HepG2 (cell line): Measurements from ENCODE around the gene HOXD1. TPM values are rescaled to one million over a fixed set of nuclear protein-coding genes. Genes with fewer than 3 reads are reported as not detected.

Experiments used
- FOXK1 ChIP-seq: sonication (generic); formaldehyde crosslinking; IDR thresholded peaks from 2 replicates; pipeline ENCODE4 v1.4.0; 2020; ENCODE audit warnings: low read depth, missing genetic modification reagents, borderline replicate concordance
- GATAD1 ChIP-seq: IDR thresholded peaks from 2 replicates; pipeline ENCODE4 v1.6.1; 2016; ENCODE audit warnings: missing genetic modification reagents, missing compliant biosample characterization
- NCOA5 ChIP-seq: sonication (generic); formaldehyde crosslinking; IDR thresholded peaks from 2 replicates; pipeline ENCODE4 v1.4.0; 2020; ENCODE audit warnings: missing genetic modification reagents
- PAX8 ChIP-seq: sonication (generic); formaldehyde crosslinking; IDR thresholded peaks from 2 replicates; pipeline ENCODE4 v1.8.0; 2022; ENCODE audit warnings: mild to moderate bottlenecking, missing genetic modification reagents, borderline replicate concordance
- SRSF4 ChIP-seq: fragments of 200-400 bp; formaldehyde crosslinking; IDR thresholded peaks from one replicate; pipeline ENCODE4 v1.6.1; 2018; ENCODE audit warnings: mild to moderate bottlenecking, low read depth, low read length, moderate library complexity; ENCODE audit not compliant: poor library complexity, severe bottlenecking
- SRSF9 ChIP-seq: fragments of 200-400 bp; formaldehyde crosslinking; IDR thresholded peaks from 2 replicates; pipeline ENCODE4 v1.6.1; 2018; ENCODE audit warnings: borderline replicate concordance, mild to moderate bottlenecking, low read depth, low read length; ENCODE audit not compliant: insufficient read depth, poor library complexity, severe bottlenecking
- SSRP1 ChIP-seq: IDR thresholded peaks from 2 replicates; pipeline ENCODE4 v1.6.1; 2016; ENCODE audit warnings: control low read depth
- SYNCRIP ChIP-seq: fragments of 200-400 bp; formaldehyde crosslinking; IDR thresholded peaks from 2 replicates; pipeline ENCODE4 v1.6.1; 2018; ENCODE audit warnings: mild to moderate bottlenecking, low read depth, low read length; ENCODE audit not compliant: insufficient read depth
- TBX3 ChIP-seq: fragments of 450-650 bp; IDR thresholded peaks from 2 replicates; pipeline ENCODE4 v1.6.1; 2017; ENCODE audit warnings: antibody characterized with exemption, mild to moderate bottlenecking, inconsistent platforms, borderline replicate concordance
- U2AF1 ChIP-seq: fragments of 200-400 bp; formaldehyde crosslinking; optimal IDR thresholded peaks from 2 replicates; pipeline ENCODE3; 2017; ENCODE audit warnings: mild to moderate bottlenecking, low read depth, low read length
- ZFP90 ChIP-seq: sonication (generic); formaldehyde crosslinking; IDR thresholded peaks from 2 replicates; pipeline ENCODE4 v1.8.0; 2022; ENCODE audit warnings: missing genetic modification reagents, mild to moderate bottlenecking, inconsistent platforms, borderline replicate concordance
- ZNF709 ChIP-seq: sonication (generic); formaldehyde crosslinking; IDR thresholded peaks from 2 replicates; pipeline ENCODE4 v1.5.0; 2020; ENCODE audit warnings: mild to moderate bottlenecking, missing genetic modification reagents
- polyA plus RNA-seq, 8 experiments: library from polyadenylated mRNA; depleted of rRNA in 3 of 8; stranded (reverse) in 7 of 8; unstranded in 1 of 8; fragments of >200 nt; fragmentation: Illumina TruSeq in 4 of 8; extraction: Trizol in 4 of 8; gene quantifications; 2 replicates each; pipeline versions ENCODE4 v1.2.1 to v1.2.3, GENCODE V29; 2011 to 2016; ENCODE audit warnings: low read depth in 4 of 8, missing spikeins in 1 of 8, mixed read lengths in 1 of 8; ENCODE audit not compliant: insufficient read depth in 1 of 8
- total RNA-seq, 5 experiments: library from RNA; depleted of rRNA; stranded (reverse); fragments of >200 nt; fragmentation: Illumina TruSeq; extraction: Trizol; gene quantifications; 2 replicates each; pipeline ENCODE4 v1.2.3, GENCODE V29; 2016; ENCODE audit warnings: low read depth in 1 of 5
- TF ChIP-seq, protein P1 (sequence below): sonication (generic); formaldehyde crosslinking; IDR thresholded peaks from 2 replicates; pipeline ENCODE4 v1.9.0; 2021; ENCODE audit warnings: mild to moderate bottlenecking, missing genetic modification reagents
- TF ChIP-seq, protein P2 (sequence below): sonication (generic); formaldehyde crosslinking; IDR thresholded peaks from 2 replicates; pipeline ENCODE4 v1.5.1; 2020; ENCODE audit warnings: mild to moderate bottlenecking, missing genetic modification reagents, moderate library complexity
- TF ChIP-seq, protein P3 (sequence below): sonication (generic); formaldehyde crosslinking; IDR thresholded peaks from 2 replicates; pipeline ENCODE4 v1.5.0; 2020; ENCODE audit warnings: mild to moderate bottlenecking, missing genetic modification reagents

Gene HOXD1
- total and polyA plus RNA-seq, 2 of the 13 experiments (the other 11 are each of a cell fraction or from before 2014, with no cell fraction given) = 10.0 to 22.3 TPM

DNA sequence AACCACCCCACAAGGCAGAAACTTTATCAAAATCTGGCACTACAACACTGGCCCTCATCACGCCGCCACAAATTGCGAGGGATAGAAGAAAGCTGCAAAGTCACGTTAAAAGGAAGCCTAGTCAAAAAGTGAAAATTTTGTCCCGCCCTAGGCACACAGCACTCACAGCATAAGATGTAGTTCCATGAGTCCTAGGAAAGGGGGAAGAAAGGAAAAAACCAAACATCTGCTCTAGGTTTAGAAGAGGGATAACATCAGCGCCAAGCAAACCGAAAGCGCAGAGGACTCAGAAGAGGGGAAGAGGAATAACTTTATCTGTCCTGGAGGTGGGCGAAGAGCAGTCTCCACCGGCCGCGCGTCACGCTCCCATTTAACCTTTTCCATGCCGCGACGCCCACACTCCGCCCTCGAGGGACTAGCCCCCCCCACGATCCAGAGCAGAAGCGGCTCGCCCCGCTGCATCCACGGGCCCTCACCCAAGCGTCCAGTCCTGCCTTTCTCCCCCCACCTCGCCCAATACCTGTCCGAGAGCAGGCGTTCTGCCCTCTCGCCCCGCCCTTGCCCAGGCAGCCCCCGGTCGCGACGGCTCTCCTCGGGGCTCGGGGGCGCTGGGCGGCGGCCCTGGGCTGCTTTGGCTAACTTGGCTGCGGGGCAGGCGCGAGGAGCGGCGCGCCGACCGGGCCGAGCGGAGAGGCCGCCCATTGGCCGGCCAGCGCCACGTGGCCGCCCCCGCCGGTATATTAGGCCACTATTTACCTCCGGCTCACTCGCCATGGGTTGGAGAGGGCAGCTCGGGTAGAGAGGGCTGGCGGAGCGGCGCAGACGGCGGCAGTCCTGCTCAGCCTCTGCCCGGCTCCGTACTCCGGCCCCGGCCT, at the start of gene HOXD1 (continued):
- TF ChIP-seq, protein P1, sequence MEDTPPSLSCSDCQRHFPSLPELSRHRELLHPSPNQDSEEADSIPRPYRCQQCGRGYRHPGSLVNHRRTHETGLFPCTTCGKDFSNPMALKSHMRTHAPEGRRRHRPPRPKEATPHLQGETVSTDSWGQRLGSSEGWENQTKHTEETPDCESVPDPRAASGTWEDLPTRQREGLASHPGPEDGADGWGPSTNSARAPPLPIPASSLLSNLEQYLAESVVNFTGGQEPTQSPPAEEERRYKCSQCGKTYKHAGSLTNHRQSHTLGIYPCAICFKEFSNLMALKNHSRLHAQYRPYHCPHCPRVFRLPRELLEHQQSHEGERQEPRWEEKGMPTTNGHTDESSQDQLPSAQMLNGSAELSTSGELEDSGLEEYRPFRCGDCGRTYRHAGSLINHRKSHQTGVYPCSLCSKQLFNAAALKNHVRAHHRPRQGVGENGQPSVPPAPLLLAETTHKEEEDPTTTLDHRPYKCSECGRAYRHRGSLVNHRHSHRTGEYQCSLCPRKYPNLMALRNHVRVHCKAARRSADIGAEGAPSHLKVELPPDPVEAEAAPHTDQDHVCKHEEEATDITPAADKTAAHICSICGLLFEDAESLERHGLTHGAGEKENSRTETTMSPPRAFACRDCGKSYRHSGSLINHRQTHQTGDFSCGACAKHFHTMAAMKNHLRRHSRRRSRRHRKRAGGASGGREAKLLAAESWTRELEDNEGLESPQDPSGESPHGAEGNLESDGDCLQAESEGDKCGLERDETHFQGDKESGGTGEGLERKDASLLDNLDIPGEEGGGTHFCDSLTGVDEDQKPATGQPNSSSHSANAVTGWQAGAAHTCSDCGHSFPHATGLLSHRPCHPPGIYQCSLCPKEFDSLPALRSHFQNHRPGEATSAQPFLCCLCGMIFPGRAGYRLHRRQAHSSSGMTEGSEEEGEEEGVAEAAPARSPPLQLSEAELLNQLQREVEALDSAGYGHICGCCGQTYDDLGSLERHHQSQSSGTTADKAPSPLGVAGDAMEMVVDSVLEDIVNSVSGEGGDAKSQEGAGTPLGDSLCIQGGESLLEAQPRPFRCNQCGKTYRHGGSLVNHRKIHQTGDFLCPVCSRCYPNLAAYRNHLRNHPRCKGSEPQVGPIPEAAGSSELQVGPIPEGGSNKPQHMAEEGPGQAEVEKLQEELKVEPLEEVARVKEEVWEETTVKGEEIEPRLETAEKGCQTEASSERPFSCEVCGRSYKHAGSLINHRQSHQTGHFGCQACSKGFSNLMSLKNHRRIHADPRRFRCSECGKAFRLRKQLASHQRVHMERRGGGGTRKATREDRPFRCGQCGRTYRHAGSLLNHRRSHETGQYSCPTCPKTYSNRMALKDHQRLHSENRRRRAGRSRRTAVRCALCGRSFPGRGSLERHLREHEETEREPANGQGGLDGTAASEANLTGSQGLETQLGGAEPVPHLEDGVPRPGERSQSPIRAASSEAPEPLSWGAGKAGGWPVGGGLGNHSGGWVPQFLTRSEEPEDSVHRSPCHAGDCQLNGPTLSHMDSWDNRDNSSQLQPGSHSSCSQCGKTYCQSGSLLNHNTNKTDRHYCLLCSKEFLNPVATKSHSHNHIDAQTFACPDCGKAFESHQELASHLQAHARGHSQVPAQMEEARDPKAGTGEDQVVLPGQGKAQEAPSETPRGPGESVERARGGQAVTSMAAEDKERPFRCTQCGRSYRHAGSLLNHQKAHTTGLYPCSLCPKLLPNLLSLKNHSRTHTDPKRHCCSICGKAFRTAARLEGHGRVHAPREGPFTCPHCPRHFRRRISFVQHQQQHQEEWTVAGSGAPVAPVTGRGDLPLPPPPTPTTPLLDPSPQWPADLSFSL = no peak
- TF ChIP-seq SRSF9 = no peak
- TF ChIP-seq PAX8 = no peak
- TF ChIP-seq TBX3 = no peak
- TF ChIP-seq NCOA5 = no peak
- TF ChIP-seq GATAD1 (CRISPR knock-in tag) = no peak
- no peak for TF ChIP-seq SRSF4
- no peak for TF ChIP-seq SYNCRIP
- no peak for TF ChIP-seq SSRP1
- TF ChIP-seq, protein P2, sequence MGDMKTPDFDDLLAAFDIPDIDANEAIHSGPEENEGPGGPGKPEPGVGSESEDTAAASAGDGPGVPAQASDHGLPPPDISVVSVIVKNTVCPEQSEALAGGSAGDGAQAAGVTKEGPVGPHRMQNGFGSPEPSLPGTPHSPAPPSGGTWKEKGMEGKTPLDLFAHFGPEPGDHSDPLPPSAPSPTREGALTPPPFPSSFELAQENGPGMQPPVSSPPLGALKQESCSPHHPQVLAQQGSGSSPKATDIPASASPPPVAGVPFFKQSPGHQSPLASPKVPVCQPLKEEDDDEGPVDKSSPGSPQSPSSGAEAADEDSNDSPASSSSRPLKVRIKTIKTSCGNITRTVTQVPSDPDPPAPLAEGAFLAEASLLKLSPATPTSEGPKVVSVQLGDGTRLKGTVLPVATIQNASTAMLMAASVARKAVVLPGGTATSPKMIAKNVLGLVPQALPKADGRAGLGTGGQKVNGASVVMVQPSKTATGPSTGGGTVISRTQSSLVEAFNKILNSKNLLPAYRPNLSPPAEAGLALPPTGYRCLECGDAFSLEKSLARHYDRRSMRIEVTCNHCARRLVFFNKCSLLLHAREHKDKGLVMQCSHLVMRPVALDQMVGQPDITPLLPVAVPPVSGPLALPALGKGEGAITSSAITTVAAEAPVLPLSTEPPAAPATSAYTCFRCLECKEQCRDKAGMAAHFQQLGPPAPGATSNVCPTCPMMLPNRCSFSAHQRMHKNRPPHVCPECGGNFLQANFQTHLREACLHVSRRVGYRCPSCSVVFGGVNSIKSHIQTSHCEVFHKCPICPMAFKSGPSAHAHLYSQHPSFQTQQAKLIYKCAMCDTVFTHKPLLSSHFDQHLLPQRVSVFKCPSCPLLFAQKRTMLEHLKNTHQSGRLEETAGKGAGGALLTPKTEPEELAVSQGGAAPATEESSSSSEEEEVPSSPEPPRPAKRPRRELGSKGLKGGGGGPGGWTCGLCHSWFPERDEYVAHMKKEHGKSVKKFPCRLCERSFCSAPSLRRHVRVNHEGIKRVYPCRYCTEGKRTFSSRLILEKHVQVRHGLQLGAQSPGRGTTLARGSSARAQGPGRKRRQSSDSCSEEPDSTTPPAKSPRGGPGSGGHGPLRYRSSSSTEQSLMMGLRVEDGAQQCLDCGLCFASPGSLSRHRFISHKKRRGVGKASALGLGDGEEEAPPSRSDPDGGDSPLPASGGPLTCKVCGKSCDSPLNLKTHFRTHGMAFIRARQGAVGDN (CRISPR knock-in tag) = peak; percentile 96
- TF ChIP-seq, protein P3, sequence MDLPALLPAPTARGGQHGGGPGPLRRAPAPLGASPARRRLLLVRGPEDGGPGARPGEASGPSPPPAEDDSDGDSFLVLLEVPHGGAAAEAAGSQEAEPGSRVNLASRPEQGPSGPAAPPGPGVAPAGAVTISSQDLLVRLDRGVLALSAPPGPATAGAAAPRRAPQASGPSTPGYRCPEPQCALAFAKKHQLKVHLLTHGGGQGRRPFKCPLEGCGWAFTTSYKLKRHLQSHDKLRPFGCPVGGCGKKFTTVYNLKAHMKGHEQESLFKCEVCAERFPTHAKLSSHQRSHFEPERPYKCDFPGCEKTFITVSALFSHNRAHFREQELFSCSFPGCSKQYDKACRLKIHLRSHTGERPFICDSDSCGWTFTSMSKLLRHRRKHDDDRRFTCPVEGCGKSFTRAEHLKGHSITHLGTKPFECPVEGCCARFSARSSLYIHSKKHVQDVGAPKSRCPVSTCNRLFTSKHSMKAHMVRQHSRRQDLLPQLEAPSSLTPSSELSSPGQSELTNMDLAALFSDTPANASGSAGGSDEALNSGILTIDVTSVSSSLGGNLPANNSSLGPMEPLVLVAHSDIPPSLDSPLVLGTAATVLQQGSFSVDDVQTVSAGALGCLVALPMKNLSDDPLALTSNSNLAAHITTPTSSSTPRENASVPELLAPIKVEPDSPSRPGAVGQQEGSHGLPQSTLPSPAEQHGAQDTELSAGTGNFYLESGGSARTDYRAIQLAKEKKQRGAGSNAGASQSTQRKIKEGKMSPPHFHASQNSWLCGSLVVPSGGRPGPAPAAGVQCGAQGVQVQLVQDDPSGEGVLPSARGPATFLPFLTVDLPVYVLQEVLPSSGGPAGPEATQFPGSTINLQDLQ = no peak
- no peak; the same call in 1 of the 2 replicates for TF ChIP-seq ZFP90
- peak; percentile 72 for TF ChIP-seq U2AF1
- TF ChIP-seq FOXK1 = no peak
- TF ChIP-seq ZNF709 (CRISPR knock-in tag) = no peak
